HepG2 (cell line): ENCODE data around the gene FAM117A.
A peak's percentile ranks its signal among the peaks of the same experiment; 100 is the strongest.

ENCODE experiments used
- FOXK2 ChIP-seq: fragments of 450-650 bp; IDR thresholded peaks from 2 replicates; pipeline ENCODE4 v1.6.1; 2016
- HINFP ChIP-seq: sonication (generic); formaldehyde crosslinking; IDR thresholded peaks from 2 replicates; pipeline ENCODE4 v1.4.0; 2020; ENCODE audit warnings: low read depth, mild to moderate bottlenecking, missing genetic modification reagents
- IRF1 ChIP-seq: sonication (generic); formaldehyde crosslinking; IDR thresholded peaks from 2 replicates; pipeline ENCODE4 v1.4.0; 2020; ENCODE audit warnings: low read depth, mild to moderate bottlenecking, missing genetic modification reagents
- JUNB ChIP-seq: sonication (generic); formaldehyde crosslinking; IDR thresholded peaks from 2 replicates; pipeline ENCODE4 v1.8.0; 2022; ENCODE audit warnings: missing genetic modification reagents, mild to moderate bottlenecking, borderline replicate concordance
- RFX1 ChIP-seq: fragments of 450-650 bp; IDR thresholded peaks from 2 replicates; pipeline ENCODE4 v1.6.1; 2017
- TBL1XR1 ChIP-seq: fragments of 150-350 bp; IDR thresholded peaks from 2 replicates; pipeline ENCODE4 v1.6.1; 2014; ENCODE audit warnings: borderline replicate concordance, low read length; ENCODE audit not compliant: partially characterized antibody
- TEAD3 ChIP-seq: optimal IDR thresholded peaks from 2 replicates; pipeline ENCODE3; 2016; ENCODE audit warnings: borderline replicate concordance
- XRCC5 ChIP-seq: fragments of 200-400 bp; formaldehyde crosslinking; optimal IDR thresholded peaks from 2 replicates; pipeline ENCODE3; 2017; ENCODE audit warnings: mild to moderate bottlenecking, low read length
- ZFX ChIP-seq: sonication (generic); formaldehyde crosslinking; IDR thresholded peaks from 2 replicates; pipeline ENCODE4 v1.4.0; 2020; ENCODE audit warnings: mild to moderate bottlenecking, low read depth, missing genetic modification reagents, moderate library complexity

GRCh38 chr17:49734515-49735490 is 29.1 kb downstream of the FAM117A start:
- TF ChIP-seq TBL1XR1 (peak; percentile 63), IRF1 (no peak), HINFP (no peak), TEAD3 (CRISPR knock-in tag) (no peak), RFX1 (no peak), ZFX (no peak), FOXK2 (no peak), XRCC5 (no peak), JUNB (CRISPR knock-in tag) (no peak)
